ENCODE measurements around the gene VAV3.

- TF ChIP-seq, protein P1, sequence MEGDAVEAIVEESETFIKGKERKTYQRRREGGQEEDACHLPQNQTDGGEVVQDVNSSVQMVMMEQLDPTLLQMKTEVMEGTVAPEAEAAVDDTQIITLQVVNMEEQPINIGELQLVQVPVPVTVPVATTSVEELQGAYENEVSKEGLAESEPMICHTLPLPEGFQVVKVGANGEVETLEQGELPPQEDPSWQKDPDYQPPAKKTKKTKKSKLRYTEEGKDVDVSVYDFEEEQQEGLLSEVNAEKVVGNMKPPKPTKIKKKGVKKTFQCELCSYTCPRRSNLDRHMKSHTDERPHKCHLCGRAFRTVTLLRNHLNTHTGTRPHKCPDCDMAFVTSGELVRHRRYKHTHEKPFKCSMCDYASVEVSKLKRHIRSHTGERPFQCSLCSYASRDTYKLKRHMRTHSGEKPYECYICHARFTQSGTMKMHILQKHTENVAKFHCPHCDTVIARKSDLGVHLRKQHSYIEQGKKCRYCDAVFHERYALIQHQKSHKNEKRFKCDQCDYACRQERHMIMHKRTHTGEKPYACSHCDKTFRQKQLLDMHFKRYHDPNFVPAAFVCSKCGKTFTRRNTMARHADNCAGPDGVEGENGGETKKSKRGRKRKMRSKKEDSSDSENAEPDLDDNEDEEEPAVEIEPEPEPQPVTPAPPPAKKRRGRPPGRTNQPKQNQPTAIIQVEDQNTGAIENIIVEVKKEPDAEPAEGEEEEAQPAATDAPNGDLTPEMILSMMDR (conservative IDR thresholded peaks at IDR 0.05; ENCODE audit: low read length), result no peak
- no peak for TF ChIP-seq EZH2phosphoT487 (IDR thresholded peaks at IDR 0.05; ENCODE audit: borderline replicate concordance, low read depth, low read length)
Observed at GRCh38 chr1:107647012-107647411, 318.0 kb downstream of the VAV3 start.

Data from OCI-LY7 (cell line).